H1 (cell line): ENCODE results near the gene SYTL2. TPM values are rescaled to one million over a fixed set of nuclear protein-coding genes. Genes with fewer than 3 reads are reported as not detected.

Experiments used
- CTCF ChIA-PET: fragments of 300-600 bp; sonication (Branson Sonifier 250); formaldehyde crosslinking; loops from one replicate; lab custom pipeline; 2021; ENCODE audit not compliant: partially characterized antibody; lab: Charles Lee
- POLR2A ChIA-PET: fragments of 300-600 bp; sonication (Branson Sonifier 250); formaldehyde crosslinking; loops from one replicate; lab custom pipeline; 2021; ENCODE audit warnings: inconsistent platforms; ENCODE audit not compliant: partially characterized antibody; lab: Charles Lee
- DNase-seq, 2 experiments: peaks; one replicate each; pipeline versions ENCODE4 v3.0.0 to v3.0.0-alpha.2; 2010 to 2022; ENCODE audit warnings: low spot score in 2 of 2, low read depth in 1 of 2, mixed read lengths in 1 of 2
- FAIRE-seq: peaks from 2 replicates; lab custom pipeline; 2011; peaks lifted over from hg19 to GRCh38; lab: Jason Lieb, UNC
- H2AFZ ChIP-seq: 2 replicates; pipeline ENCODE4 v1.8.1; 2012; ENCODE audit warnings: low read length, inconsistent platforms
- H2AK5ac ChIP-seq: 2 replicates; pipeline ENCODE4 v1.6.1; 2013; ENCODE audit warnings: low read depth, low read length
- H2BK120ac ChIP-seq: replicated peaks from 2 replicates; pipeline ENCODE3; 2013; ENCODE audit warnings: low read depth, low read length, inconsistent platforms
- H2BK12ac ChIP-seq: 2 replicates; pipeline ENCODE4 v1.6.1; 2013; ENCODE audit warnings: low read depth, low read length
- H2BK15ac ChIP-seq: 2 replicates; pipeline ENCODE4 v1.6.1; 2013; ENCODE audit warnings: low read length
- H2BK20ac ChIP-seq: 2 replicates; pipeline ENCODE4 v1.6.1; 2013; ENCODE audit warnings: low read length
- H2BK5ac ChIP-seq: 2 replicates; pipeline ENCODE4 v1.6.1; 2013; ENCODE audit warnings: low read depth, low read length
- H3K14ac ChIP-seq: 2 replicates; pipeline ENCODE4 v1.6.1; 2013; ENCODE audit warnings: inconsistent platforms; ENCODE audit not compliant: insufficient read length
- H3K18ac ChIP-seq: 2 replicates; pipeline ENCODE4 v1.6.1; 2013; ENCODE audit warnings: low read length; ENCODE audit errors: extremely low read depth
- H3K23ac ChIP-seq: 2 replicates; pipeline ENCODE4 v1.6.1; 2013; ENCODE audit warnings: inconsistent platforms; ENCODE audit not compliant: insufficient read length
- H3K23me2 ChIP-seq: 2 replicates; pipeline ENCODE4 v1.6.1; 2013; ENCODE audit warnings: low read depth, low read length
- H3K27ac ChIP-seq: 2 replicates; pipeline ENCODE4 v1.6.1; 2011; ENCODE audit warnings: low read depth, low read length, inconsistent platforms
- H3K27me3 ChIP-seq, 4 experiments: replicated peaks in 1 of 4; 1 replicate in 1 of 4; 2 replicates in 3 of 4; pipeline versions ENCODE4 v1.6.1 to v1.8.1; 2011 to 2013; ENCODE audit warnings: low read length in 3 of 4, mild to moderate bottlenecking in 3 of 4, inconsistent platforms in 2 of 4, mixed read lengths in 2 of 4, moderate library complexity in 1 of 4; ENCODE audit not compliant: control insufficient read depth in 3 of 4, insufficient read depth in 3 of 4; ENCODE audit errors: extremely low read depth in 1 of 4
- H3K36me3 ChIP-seq, 4 experiments: 2 replicates each; pipeline versions ENCODE4 v1.6.1 to v1.8.1; 2011 to 2013; ENCODE audit warnings: mild to moderate bottlenecking in 4 of 4, low read length in 3 of 4, moderate library complexity in 2 of 4, control low read depth in 1 of 4, inconsistent platforms in 1 of 4; ENCODE audit not compliant: insufficient read depth in 4 of 4, control insufficient read depth in 2 of 4
- H3K4ac ChIP-seq: replicated peaks from 2 replicates; pipeline ENCODE3; 2013; ENCODE audit warnings: low read length, low read depth, mixed read lengths, inconsistent platforms; ENCODE audit not compliant: insufficient read length
- H3K4me1 ChIP-seq, 4 experiments: replicated peaks in 1 of 4; 1 replicate in 1 of 4; 2 replicates in 3 of 4; pipeline versions ENCODE4 v1.6.1 to v1.8.1; 2011 to 2013; ENCODE audit warnings: low read length in 3 of 4, inconsistent platforms in 2 of 4, mixed read lengths in 1 of 4; ENCODE audit not compliant: insufficient read depth in 4 of 4, control insufficient read depth in 3 of 4
- H3K4me2 ChIP-seq, 2 experiments: 2 replicates each; pipeline versions ENCODE4 v1.6.1 to v1.8.1; 2011 to 2013; ENCODE audit warnings: low read depth in 2 of 2, low read length in 2 of 2, control low read depth in 1 of 2, inconsistent platforms in 1 of 2, mild to moderate bottlenecking in 1 of 2; ENCODE audit not compliant: insufficient read depth in 1 of 2
- H3K4me3 ChIP-seq, 4 experiments: fragments of 200-600, 300-600 bp in 1 of 4; sonication (generic), shearing (Covaris generic), sonication (Bioruptor Twin) in 1 of 4; 2 replicates each; pipeline versions ENCODE4 v1.5.1 to v1.8.1; 2011 to 2016; ENCODE audit warnings: low read length in 4 of 4, low read depth in 3 of 4, control low read depth in 2 of 4, inconsistent platforms in 2 of 4, mild to moderate bottlenecking in 2 of 4, mixed read lengths in 1 of 4, moderate library complexity in 1 of 4; ENCODE audit not compliant: insufficient read depth in 2 of 4; ENCODE audit errors: extremely low read depth in 1 of 4
- H3K56ac ChIP-seq: replicated peaks from 2 replicates; pipeline ENCODE3; 2013; ENCODE audit warnings: low read depth, mild to moderate bottlenecking, mixed read lengths, low read length, inconsistent platforms; ENCODE audit not compliant: insufficient read length
- H3K79me1 ChIP-seq: 2 replicates; pipeline ENCODE4 v1.6.1; 2013; ENCODE audit warnings: low read depth, low read length, control low read depth
- H3K79me2 ChIP-seq, 2 experiments: 2 replicates each; pipeline versions ENCODE4 v1.6.1 to v1.8.1; 2012 to 2013; ENCODE audit warnings: low read length in 2 of 2, mild to moderate bottlenecking in 2 of 2, inconsistent platforms in 1 of 2; ENCODE audit not compliant: insufficient read depth in 2 of 2, control insufficient read depth in 1 of 2
- H3K9ac ChIP-seq, 4 experiments: replicated peaks in 1 of 4; 1 replicate in 1 of 4; 2 replicates in 3 of 4; pipeline versions ENCODE4 v1.6.1 to v1.8.1; 2011 to 2013; ENCODE audit warnings: low read depth in 3 of 4, low read length in 3 of 4, control low read depth in 2 of 4, mild to moderate bottlenecking in 2 of 4, moderate library complexity in 2 of 4, inconsistent platforms in 1 of 4; ENCODE audit errors: extremely low read depth in 1 of 4
- H3K9me3 ChIP-seq, 2 experiments: 2 replicates each; pipeline versions ENCODE4 v1.6.1 to v1.8.1; 2012 to 2013; ENCODE audit warnings: mild to moderate bottlenecking in 2 of 2, moderate library complexity in 2 of 2, control low read depth in 1 of 2, inconsistent platforms in 1 of 2, low read depth in 1 of 2, low read length in 1 of 2, mixed read lengths in 1 of 2; ENCODE audit not compliant: insufficient read depth in 2 of 2
- H4K20me1 ChIP-seq, 2 experiments: replicated peaks in 1 of 2; 2 replicates each; pipeline versions ENCODE3 to v1.8.1; 2011 to 2013; ENCODE audit warnings: inconsistent platforms in 2 of 2, low read length in 2 of 2, mild to moderate bottlenecking in 1 of 2; ENCODE audit not compliant: insufficient read depth in 2 of 2, control insufficient read depth in 1 of 2
- H4K5ac ChIP-seq: 2 replicates; pipeline ENCODE4 v1.6.1; 2013; ENCODE audit warnings: low read length, low read depth, mixed read lengths, inconsistent platforms; ENCODE audit not compliant: insufficient read length
- H4K8ac ChIP-seq: 2 replicates; pipeline ENCODE4 v1.8.0; 2013; ENCODE audit warnings: mild to moderate bottlenecking, moderate library complexity, low read length, inconsistent platforms; ENCODE audit not compliant: insufficient read depth; ENCODE audit errors: extremely low read depth
- H4K91ac ChIP-seq: replicated peaks from 2 replicates; pipeline ENCODE3; 2013; ENCODE audit warnings: low read length, mixed read lengths, inconsistent platforms; ENCODE audit not compliant: insufficient read length
- CTBP2 ChIP-seq: IDR thresholded peaks from 2 replicates; pipeline ENCODE4 v1.7.0; 2011; ENCODE audit warnings: borderline replicate concordance, mild to moderate bottlenecking, moderate library complexity, mixed read lengths, low read length; ENCODE audit not compliant: insufficient read depth, insufficient read length
- MAFK ChIP-seq: IDR thresholded peaks from 2 replicates; pipeline ENCODE4 v1.6.1; 2012; ENCODE audit warnings: low read depth, mild to moderate bottlenecking, improper control_type of control experiment, low read length
- PHF8 ChIP-seq: fragments of 200-600 bp; sonication (generic); conservative IDR thresholded peaks from 2 replicates; pipeline ENCODE4 v1.7.1; 2012; ENCODE audit warnings: low read depth, mild to moderate bottlenecking, inconsistent platforms, low read length, moderate library complexity
- SP2 ChIP-seq: IDR thresholded peaks from 2 replicates; pipeline ENCODE4 v1.6.1; 2012; ENCODE audit warnings: mild to moderate bottlenecking, low read length, inconsistent platforms
- TEAD4 ChIP-seq: IDR thresholded peaks from 2 replicates; pipeline ENCODE4 v1.6.1; 2012; ENCODE audit warnings: low read depth, low read length, inconsistent platforms, mixed read lengths
- WGBS, 2 experiments: shearing (Covaris generic) in 1 of 2; methylation state at CpG; one replicate each; pipeline versions ENCODE4 v1.1.6 to v1.1.7; 2013 to 2015; ENCODE audit warnings: low lambda C conversion rate in 2 of 2, mixed read lengths in 2 of 2, inconsistent platforms in 1 of 2, low coverage in 1 of 2, missing lambda C conversion rate in 1 of 2; ENCODE audit not compliant: insufficient replicate concordance in 2 of 2, insufficient coverage in 1 of 2, insufficient read length in 1 of 2; ENCODE audit errors: extremely low coverage in 1 of 2, missing lambda C conversion rate in 1 of 2; 5-methylcytosine and 5-hydroxymethylcytosine counted together
- polyA plus RNA-seq, 7 experiments: library from polyadenylated mRNA; depleted of rRNA in 3 of 7; stranded (reverse) in 5 of 7; unstranded in 2 of 7; fragments of >200 nt in 5 of 7; fragments of 200-250 nt in 2 of 7; gene quantifications; 1 replicate in 5 of 7; 2 replicates in 1 of 7; 4 replicates in 1 of 7; pipeline versions ENCODE4 v1.2.1 to v1.2.3, GENCODE V29; 2011 to 2013; ENCODE audit warnings: missing spikeins in 2 of 7, mixed read lengths in 2 of 7
- total RNA-seq: library from RNA; stranded (reverse); fragmentation: NEBNext Ultra II Directional; extraction: Animal tissue kit (Norgen Biotek cat#: 25700); gene quantifications from 2 replicates; pipeline ENCODE4 v1.2.1, GENCODE V29; 2021

The SYTL2 gene
- total and polyA plus RNA-seq, 2 of the 8 experiments (the other 6 are each of a cell fraction or from before 2014, with no cell fraction given), result 1.3 to 9.1 TPM

DNA sequence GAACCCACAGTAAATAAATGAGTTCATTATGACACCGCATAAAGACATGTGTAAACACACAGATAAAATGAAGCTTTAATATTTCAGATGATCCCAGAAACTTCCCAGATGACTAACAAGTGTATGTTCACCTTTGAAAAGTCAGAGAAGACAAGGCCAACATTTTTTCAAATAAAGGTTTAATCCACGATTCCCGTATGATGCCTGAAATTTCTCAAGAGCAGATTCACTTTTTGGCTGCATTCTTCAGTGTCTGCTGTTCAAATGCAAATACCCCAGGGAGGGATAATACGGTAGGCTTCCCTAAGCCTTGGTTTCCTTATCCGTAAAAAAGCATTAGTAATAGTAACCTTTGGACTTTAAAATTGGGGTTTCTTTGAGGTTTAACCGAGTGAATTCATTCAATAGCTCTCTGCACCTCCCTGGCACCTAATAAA is 62.5 kb downstream of the SYTL2 start:
- Histone ChIP-seq H2BK5ac (no peak overlapping the region), H2BK12ac (no peak overlapping the region), H3K36me3 (no peaks in the 10 kb centered on the region), H3K79me2 (no peaks in the 10 kb centered on the region), H2AK5ac (no peak overlapping the region), H4K20me1 (no peaks in the 10 kb centered on the region), H2BK15ac (no peak overlapping the region), H3K27me3 (no peaks in the 10 kb centered on the region), H3K27ac (no peak overlapping the region), H3K9me3 (no peaks in the 10 kb centered on the region), H2BK20ac (no peak overlapping the region), H3K4me2 (peak overlapping the region; percentile 2 to 47; a peak in 3 of 4 replicates), H2BK120ac (no peak overlapping the region), H3K79me1 (no peaks in the 10 kb centered on the region), H3K23ac (no peak overlapping the region), H3K4me3 (peak overlapping the region in 1 of 4 experiments; percentile 6; a peak in 1 of 8 replicates), H4K91ac (no peak overlapping the region), H2AFZ (peak overlapping the region; percentile 37; the same call in 1 of the 2 replicates), H3K18ac (no peak overlapping the region), H3K4me1 (peaks cover 4 to 13% (median 8%) of the 10 kb centered on the region in 4 experiments; a peak in 6 of 7 replicates), H3K14ac (no peak overlapping the region), H4K8ac (no peak overlapping the region), H4K5ac (no peak overlapping the region), H3K9ac (no peak overlapping the region), H3K23me2 (no peaks in the 10 kb centered on the region), H3K56ac (no peak overlapping the region), H3K4ac (no peak overlapping the region)
- ChIA-PET CTCF (interaction anchor here (0.8 to 1.3 kb wide), 3 partner anchors 23 to 74 kb away, joined by 3 read pairs; no protein-coding TSS in a partner anchor), POLR2A (interaction anchor here (0.5 kb wide), 1 partner anchor 101 kb away, joined by 3 read pairs; the partner anchor contains the start of gene TMEM126A)
- WGBS, 2 experiments, result 51% methylated on average over 6 of the region's 6 CpGs; no CpG with 5 or more reads in 1 of the 2 experiments
- TF ChIP-seq SP2, result no peak
- TF ChIP-seq CTBP2, result no peak
- TF ChIP-seq MAFK, result no peak
- 0 out of 2 replicates have a peak, but pooled peaks have one; percentile 13 for TF ChIP-seq TEAD4
- no peak for TF ChIP-seq PHF8
- no peak for FAIRE-seq
- DNase-seq, result no peak
